GM12878 (cell line): ENCODE results near the gene ARFIP1. TPM values are rescaled to one million over a fixed set of nuclear protein-coding genes. Genes with fewer than 3 reads are reported as not detected.

Source experiments
- ATAC-seq: fragments of 200-7000 bp; cut with Tn5 transposase; 3 replicates; pipeline ENCODE4 v1.9.1; 2020; ENCODE audit warnings: mild to moderate bottlenecking, moderate library complexity
- BruUV-seq: library from RNA; stranded (reverse); fragments of 400-500 nt; replicated peaks from 2 replicates; lab custom pipeline; 2021; lab: Mats Ljungman, UMichigan
- CTCF ChIA-PET: fragments of 300-600 bp; sonication (Branson Sonifier 250); formaldehyde crosslinking; extraction: SDS; loops from one replicate; lab custom pipeline; 2021; ENCODE audit warnings: inconsistent platforms; lab: Yijun Ruan, JAX
- POLR2A ChIA-PET: fragments of 350-600 bp; formaldehyde crosslinking; extraction: SDS; loops from one replicate; lab custom pipeline; 2021; ENCODE audit warnings: inconsistent platforms; lab: Charles Lee
- RAD21 ChIA-PET: fragments of 300-600 bp; sonication (Branson Sonifier 250); formaldehyde crosslinking; loops from one replicate; lab custom pipeline; 2023; ENCODE audit warnings: antibody characterized with exemption; ENCODE audit not compliant: unreplicated experiment; lab: Charles Lee
- SMC1A ChIA-PET: fragments of 300-600 bp; sonication (Branson Sonifier 250); formaldehyde crosslinking; loops from one replicate; lab custom pipeline; 2023; ENCODE audit not compliant: unreplicated experiment, uncharacterized antibody; lab: Charles Lee
- DNase-seq: peaks from one replicate; pipeline ENCODE4 v3.0.0-alpha.2; 2011; ENCODE audit warnings: low read depth, low spot score
- FAIRE-seq: peaks from 3 replicates; lab custom pipeline; 2011; peaks lifted over from hg19 to GRCh38; lab: Jason Lieb, UNC
- H2AFZ ChIP-seq: 2 replicates; pipeline ENCODE4 v1.6.0; 2011; ENCODE audit warnings: low read depth, low read length, control low read depth; ENCODE audit not compliant: control insufficient read depth
- H3K27ac ChIP-seq: 2 replicates; pipeline ENCODE4 v1.5.1; 2011; ENCODE audit warnings: control low read depth; ENCODE audit not compliant: control insufficient read depth, insufficient read depth
- H3K27me3 ChIP-seq, 2 experiments: replicated peaks in 1 of 2; 2 replicates each; pipeline versions ENCODE4 v1.6.0 to v1.6.1; 2011; ENCODE audit warnings: low read length in 1 of 2; ENCODE audit not compliant: control insufficient read depth in 2 of 2, insufficient read depth in 2 of 2
- H3K36me3 ChIP-seq, 2 experiments: 2 replicates each; pipeline ENCODE4 v1.5.1; 2011; ENCODE audit warnings: low read length in 1 of 2; ENCODE audit not compliant: control insufficient read depth in 2 of 2, insufficient read depth in 2 of 2
- H3K4me1 ChIP-seq: 2 replicates; pipeline ENCODE4 v1.6.1; 2011; ENCODE audit warnings: mild to moderate bottlenecking, low read length, moderate library complexity, mixed read lengths; ENCODE audit not compliant: control insufficient read depth, insufficient read depth
- H3K4me2 ChIP-seq: 2 replicates; pipeline ENCODE4 v1.6.0; 2011; ENCODE audit warnings: control low read depth; ENCODE audit not compliant: control insufficient read depth, insufficient read depth
- H3K4me3 ChIP-seq: fragments of 200-600 bp; sonication (generic); 2 replicates; pipeline ENCODE4 v1.5.1; 2016
- H3K79me2 ChIP-seq: 2 replicates; pipeline ENCODE4 v1.6.0; 2011; ENCODE audit warnings: low read length; ENCODE audit not compliant: control insufficient read depth, insufficient read depth
- H3K9ac ChIP-seq: 2 replicates; pipeline ENCODE4 v1.8.0; 2011; ENCODE audit warnings: low read length, control low read depth, mixed read lengths; ENCODE audit not compliant: control insufficient read depth, insufficient read depth
- H3K9me3 ChIP-seq: replicated peaks from 3 replicates; pipeline ENCODE4 v1.5.1; 2011; ENCODE audit warnings: mild to moderate bottlenecking, low read length; ENCODE audit not compliant: control insufficient read depth, insufficient read depth
- H4K20me1 ChIP-seq: 2 replicates; pipeline ENCODE4 v1.6.0; 2011; ENCODE audit not compliant: control insufficient read depth, insufficient read depth
- ATF7 ChIP-seq: fragments of 450-650 bp; IDR thresholded peaks from 2 replicates; pipeline ENCODE4 v1.6.1; 2016; ENCODE audit warnings: low read depth, mild to moderate bottlenecking
- CBX5 ChIP-seq: sonication (generic); IDR thresholded peaks from 2 replicates; pipeline ENCODE4 v1.6.1; 2016; ENCODE audit warnings: low read depth, moderate library complexity, mild to moderate bottlenecking, inconsistent platforms
- CREB1 ChIP-seq: IDR thresholded peaks from 2 replicates; pipeline ENCODE4 v1.6.1; 2012; ENCODE audit warnings: low read depth, mild to moderate bottlenecking, inconsistent platforms
- HSF1 ChIP-seq: fragments of 150-350 bp; IDR thresholded peaks from 2 replicates; pipeline ENCODE4 v1.6.1; 2014; ENCODE audit warnings: mild to moderate bottlenecking, low read depth, low read length
- IKZF1 ChIP-seq: fragments of 450-650 bp; conservative IDR thresholded peaks from 2 replicates; pipeline ENCODE4 v1.6.1; 2017; ENCODE audit warnings: antibody characterized with exemption, mild to moderate bottlenecking
- MAX ChIP-seq: IDR thresholded peaks from 2 replicates; pipeline ENCODE4 v1.6.1; 2012; ENCODE audit warnings: low read depth, low read length, improper control_type of control experiment
- SIX5 ChIP-seq: IDR thresholded peaks from 2 replicates; pipeline ENCODE4 v1.6.1; 2011; ENCODE audit warnings: mild to moderate bottlenecking, low read depth, low read length, moderate library complexity; ENCODE audit not compliant: severe bottlenecking
- SMAD5 ChIP-seq: IDR thresholded peaks from 2 replicates; pipeline ENCODE4 v1.6.1; 2016; ENCODE audit warnings: antibody characterized with exemption, low read depth
- ZNF207 ChIP-seq: fragments of 450-650 bp; IDR thresholded peaks from 2 replicates; pipeline ENCODE4 v1.6.1; 2014; ENCODE audit warnings: antibody characterized with exemption, mild to moderate bottlenecking, borderline replicate concordance
- ZNF24 ChIP-seq: fragments of 450-650 bp; IDR thresholded peaks from 2 replicates; pipeline ENCODE4 v1.6.1; 2017; ENCODE audit warnings: antibody characterized with exemption, mild to moderate bottlenecking
- WGBS: methylation state at CpG from one replicate; pipeline ENCODE4 v1.1.6; 2016; ENCODE audit warnings: low lambda C conversion rate; ENCODE audit not compliant: insufficient replicate concordance, insufficient coverage; ENCODE audit errors: missing lambda C conversion rate; 5-methylcytosine and 5-hydroxymethylcytosine counted together
- in situ Hi-C: fragments of 300-500 bp; cut with MboI; formaldehyde crosslinking; loops from 9 replicates; pipeline ENCODE4 v1.14.3; 2018; ENCODE audit warnings: mixed read lengths
- intact Hi-C: fragments of 100-400 bp; cut with micrococcal nuclease; formaldehyde crosslinking; loops from one replicate; pipeline ENCODE4 v1.14.2; 2022; ENCODE audit not compliant: unreplicated experiment
- polyA plus RNA-seq, 11 experiments: library from polyadenylated mRNA; depleted of rRNA in 4 of 11; unstranded in 6 of 11; stranded (reverse) in 5 of 11; fragments of >200 nt; fragmentation: Nextera tagmentation in 4 of 11; fragmentation: Illumina TruSeq in 1 of 11; extraction: Ambion mirVana in 4 of 11; extraction: Trizol in 1 of 11; gene quantifications; 1 replicate in 1 of 11; 2 replicates in 10 of 11; pipeline versions ENCODE4 v1.2.1 to v1.2.3, GENCODE V29; 2011 to 2016; ENCODE audit warnings: inconsistent platforms in 2 of 11, missing spikeins in 2 of 11, low read depth in 1 of 11
- total RNA-seq, 4 experiments: library from RNA; depleted of rRNA in 3 of 4; stranded (reverse); fragments of >200 nt in 3 of 4; fragmentation: Illumina TruSeq in 1 of 4; extraction: Trizol in 1 of 4; gene quantifications; 2 replicates each; pipeline versions ENCODE4 v1.2.1 to v1.2.3, GENCODE V29; 2013 to 2021
- TF ChIP-seq, protein P1 (sequence below): fragments of 450-650 bp; formaldehyde crosslinking; IDR thresholded peaks from 2 replicates; pipeline ENCODE4 v1.4.0; 2022; ENCODE audit warnings: mild to moderate bottlenecking, moderate library complexity
- TF ChIP-seq, protein P2 (sequence below): fragments of 450-650 bp; IDR thresholded peaks from 2 replicates; pipeline ENCODE4 v1.6.1; 2017; ENCODE audit warnings: borderline replicate concordance
- TF ChIP-seq, protein P3 (sequence below): IDR thresholded peaks from 2 replicates; pipeline ENCODE4 v1.6.1; 2012; ENCODE audit warnings: low read depth, low read length, improper control_type of control experiment

The ARFIP1 gene
- total and polyA plus RNA-seq, 10 of the 15 experiments (the other 5 are each of a cell fraction or from before 2014, with no cell fraction given): 9.5 to 21.7 (median 15.4) TPM

- TF ChIP-seq, protein P1, sequence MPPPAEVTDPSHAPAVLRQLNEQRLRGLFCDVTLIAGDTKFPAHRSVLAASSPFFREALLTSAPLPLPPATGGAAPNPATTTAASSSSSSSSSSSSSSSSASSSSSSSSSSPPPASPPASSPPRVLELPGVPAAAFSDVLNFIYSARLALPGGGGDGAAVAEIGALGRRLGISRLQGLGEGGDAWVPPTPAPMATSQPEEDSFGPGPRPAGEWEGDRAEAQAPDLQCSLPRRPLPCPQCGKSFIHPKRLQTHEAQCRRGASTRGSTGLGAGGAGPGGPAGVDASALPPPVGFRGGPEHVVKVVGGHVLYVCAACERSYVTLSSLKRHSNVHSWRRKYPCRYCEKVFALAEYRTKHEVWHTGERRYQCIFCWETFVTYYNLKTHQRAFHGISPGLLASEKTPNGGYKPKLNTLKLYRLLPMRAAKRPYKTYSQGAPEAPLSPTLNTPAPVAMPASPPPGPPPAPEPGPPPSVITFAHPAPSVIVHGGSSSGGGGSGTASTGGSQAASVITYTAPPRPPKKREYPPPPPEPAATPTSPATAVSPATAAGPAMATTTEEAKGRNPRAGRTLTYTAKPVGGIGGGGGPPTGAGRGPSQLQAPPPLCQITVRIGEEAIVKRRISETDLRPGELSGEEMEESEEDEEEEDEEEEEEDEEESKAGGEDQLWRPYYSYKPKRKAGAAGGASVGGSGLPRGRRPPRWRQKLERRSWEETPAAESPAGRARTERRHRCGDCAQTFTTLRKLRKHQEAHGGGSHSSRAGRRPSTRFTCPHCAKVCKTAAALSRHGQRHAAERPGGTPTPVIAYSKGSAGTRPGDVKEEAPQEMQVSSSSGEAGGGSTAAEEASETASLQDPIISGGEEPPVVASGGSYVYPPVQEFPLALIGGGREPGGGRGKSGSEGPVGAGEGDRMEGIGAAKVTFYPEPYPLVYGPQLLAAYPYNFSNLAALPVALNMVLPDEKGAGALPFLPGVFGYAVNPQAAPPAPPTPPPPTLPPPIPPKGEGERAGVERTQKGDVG: no peak
- no peak for TF ChIP-seq SIX5
- no peak for TF ChIP-seq MAX
- TF ChIP-seq SMAD5: no peak
- TF ChIP-seq, protein P2, sequence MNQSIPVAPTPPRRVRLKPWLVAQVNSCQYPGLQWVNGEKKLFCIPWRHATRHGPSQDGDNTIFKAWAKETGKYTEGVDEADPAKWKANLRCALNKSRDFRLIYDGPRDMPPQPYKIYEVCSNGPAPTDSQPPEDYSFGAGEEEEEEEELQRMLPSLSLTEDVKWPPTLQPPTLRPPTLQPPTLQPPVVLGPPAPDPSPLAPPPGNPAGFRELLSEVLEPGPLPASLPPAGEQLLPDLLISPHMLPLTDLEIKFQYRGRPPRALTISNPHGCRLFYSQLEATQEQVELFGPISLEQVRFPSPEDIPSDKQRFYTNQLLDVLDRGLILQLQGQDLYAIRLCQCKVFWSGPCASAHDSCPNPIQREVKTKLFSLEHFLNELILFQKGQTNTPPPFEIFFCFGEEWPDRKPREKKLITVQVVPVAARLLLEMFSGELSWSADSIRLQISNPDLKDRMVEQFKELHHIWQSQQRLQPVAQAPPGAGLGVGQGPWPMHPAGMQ: no peak
Observed at GRCh38 chr4:152925851-152926250, 146.1 kb downstream of the ARFIP1 start (continued).

GRCh38 chr4:152926959-152927358 is 147.2 kb downstream of the ARFIP1 start:
- RAD21 ChIA-PET: no interaction called here
- CTCF ChIA-PET: interaction anchor here (0.7 kb wide), 1 partner anchor 1093 kb away, joined by 5 read pairs; no protein-coding TSS in a partner anchor
- Histone ChIP-seq H3K9ac (no peak overlapping the region), H2AFZ (no peak overlapping the region), H3K27ac (no peak overlapping the region), H3K4me1 (peaks cover 6% of the 10 kb centered on the region; the same call in 1 of the 2 replicates), H3K4me3 (no peak overlapping the region), H4K20me1 (no peaks in the 10 kb centered on the region), H3K4me2 (no peak overlapping the region), H3K79me2 (no peaks in the 10 kb centered on the region), H3K36me3 (no peaks in the 10 kb centered on the region), H3K27me3 (no peaks in the 10 kb centered on the region), H3K9me3 (no peaks in the 10 kb centered on the region)
- no peak for TF ChIP-seq ZNF24
- no peak for TF ChIP-seq IKZF1
- no peak for TF ChIP-seq ZNF207
- no peak for TF ChIP-seq CBX5
- no peak for TF ChIP-seq ATF7
- TF ChIP-seq, protein P3, sequence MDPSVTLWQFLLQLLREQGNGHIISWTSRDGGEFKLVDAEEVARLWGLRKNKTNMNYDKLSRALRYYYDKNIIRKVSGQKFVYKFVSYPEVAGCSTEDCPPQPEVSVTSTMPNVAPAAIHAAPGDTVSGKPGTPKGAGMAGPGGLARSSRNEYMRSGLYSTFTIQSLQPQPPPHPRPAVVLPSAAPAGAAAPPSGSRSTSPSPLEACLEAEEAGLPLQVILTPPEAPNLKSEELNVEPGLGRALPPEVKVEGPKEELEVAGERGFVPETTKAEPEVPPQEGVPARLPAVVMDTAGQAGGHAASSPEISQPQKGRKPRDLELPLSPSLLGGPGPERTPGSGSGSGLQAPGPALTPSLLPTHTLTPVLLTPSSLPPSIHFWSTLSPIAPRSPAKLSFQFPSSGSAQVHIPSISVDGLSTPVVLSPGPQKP: no peak
- TF ChIP-seq HSF1: no peak
- no peak for TF ChIP-seq CREB1
- DNase-seq: no peak
- no peak for ATAC-seq
- WGBS: 70% methylated on average over 4 of the region's 4 CpGs
- in situ Hi-C loops (no loop called here), intact Hi-C loops (no loop called here)
- POLR2A ChIA-PET: no interaction called here
- no peak for FAIRE-seq
- SMC1A ChIA-PET: interaction anchor here (0.6 kb wide), 1 partner anchor 143 kb away, joined by 3 read pairs; no protein-coding TSS in a partner anchor
- BruUV-seq: no TSS peak
